ENCODE measurements around the gene NOP9.

- TF ChIP-seq POLR2A (IDR thresholded peaks at IDR 0.05) (no peak), CTCF (IDR thresholded peaks at IDR 0.05) (no peak)
Measured at GRCh38 chr14:24312736-24313507, 13.3 kb downstream of the NOP9 start.

All from gastroesophageal sphincter (tissue), 3 donors.